Liver (tissue), 9 donors: Measurements from ENCODE around the gene CD80. TPM values are rescaled to one million over a fixed set of nuclear protein-coding genes. Genes with fewer than 3 reads are reported as not detected.

Experiments
- DNase-seq: peaks from one replicate; pipeline ENCODE4 v3.0.0-alpha.2; 2017; ENCODE audit warnings: low spot score
- H3K27ac ChIP-seq, 2 donors: one replicate each; pipeline ENCODE4 v1.7.0; 2013; ENCODE audit warnings: inconsistent platforms in 2 of 2, low read length in 2 of 2, control low read depth in 1 of 2, low read depth in 1 of 2, mild to moderate bottlenecking in 1 of 2
- H3K27me3 ChIP-seq, 4 donors: one replicate each; pipeline versions ENCODE4 v1.6.1 to v1.7.0; 2013; ENCODE audit warnings: low read length in 3 of 4, inconsistent platforms in 1 of 4, mild to moderate bottlenecking in 1 of 4, moderate library complexity in 1 of 4; ENCODE audit not compliant: control insufficient read depth in 4 of 4, insufficient read depth in 4 of 4
- H3K36me3 ChIP-seq, 4 donors: one replicate each; pipeline versions ENCODE4 v1.6.1 to v1.7.0; 2013; ENCODE audit warnings: low read length in 3 of 4, mild to moderate bottlenecking in 3 of 4, low read depth in 1 of 4, moderate library complexity in 1 of 4; ENCODE audit not compliant: control insufficient read depth in 4 of 4, insufficient read depth in 3 of 4
- H3K4me1 ChIP-seq, 4 donors: one replicate each; pipeline versions ENCODE4 v1.6.1 to v1.7.0; 2013; ENCODE audit warnings: low read length in 3 of 4, mild to moderate bottlenecking in 3 of 4, moderate library complexity in 1 of 4; ENCODE audit not compliant: control insufficient read depth in 4 of 4, insufficient read depth in 4 of 4
- H3K4me3 ChIP-seq, 3 donors: one replicate each; pipeline versions ENCODE4 v1.6.1 to v1.7.0; 2013; ENCODE audit warnings: low read length in 3 of 3, control low read depth in 1 of 3, low read depth in 1 of 3, mild to moderate bottlenecking in 1 of 3
- H3K9ac ChIP-seq, 2 donors: one replicate each; pipeline ENCODE4 v1.7.0; 2013; ENCODE audit warnings: low read length in 2 of 2, mild to moderate bottlenecking in 2 of 2, moderate library complexity in 2 of 2, control low read depth in 1 of 2, low read depth in 1 of 2
- H3K9me3 ChIP-seq, 4 donors: one replicate each; pipeline versions ENCODE4 v1.6.1 to v1.7.0; 2013; ENCODE audit warnings: low read length in 3 of 4; ENCODE audit not compliant: control insufficient read depth in 4 of 4
- CTCF ChIP-seq: fragments of 150-350 bp; IDR thresholded peaks from 2 replicates; pipeline ENCODE4 v1.5.1; 2017; ENCODE audit warnings: improper control_type of control experiment, low read depth, low read length; ENCODE audit not compliant: missing input control
- EGR1 ChIP-seq, 2 donors: IDR thresholded peaks; 2 replicates each; pipeline ENCODE4 v1.6.1; 2016 to 2018; ENCODE audit warnings: antibody characterized with exemption in 2 of 2, low read depth in 2 of 2
- GABPA ChIP-seq, 2 donors: IDR thresholded peaks in 1 of 2; conservative IDR thresholded peaks in 1 of 2; 2 replicates each; pipeline ENCODE4 v1.6.1; 2016; ENCODE audit warnings: antibody characterized with exemption in 2 of 2, mild to moderate bottlenecking in 1 of 2, moderate library complexity in 1 of 2
- MAX ChIP-seq: IDR thresholded peaks from 2 replicates; pipeline ENCODE4 v1.6.1; 2016; ENCODE audit warnings: antibody characterized with exemption
- NR2F2 ChIP-seq: IDR thresholded peaks from 2 replicates; pipeline ENCODE4 v1.6.1; 2016; ENCODE audit warnings: antibody characterized with exemption
- RXRA ChIP-seq, 2 donors: IDR thresholded peaks; 2 replicates each; pipeline ENCODE4 v1.6.1; 2017 to 2018; ENCODE audit warnings: antibody characterized with exemption in 2 of 2, mild to moderate bottlenecking in 1 of 2
- ZBTB33 ChIP-seq: IDR thresholded peaks from 2 replicates; pipeline ENCODE4 v1.6.1; 2016; ENCODE audit warnings: antibody characterized with exemption
- WGBS: extraction: QIAGEN DNeasy Blood & Tissue Kit; methylation state at CpG from one replicate; pipeline ENCODE4 v1.1.7; 2013; 5-methylcytosine and 5-hydroxymethylcytosine counted together
- polyA plus RNA-seq, 2 donors: library from polyadenylated mRNA; stranded (reverse) in 1 of 2; unstranded in 1 of 2; fragments of 200-250 nt in 1 of 2; fragments of >200 nt in 1 of 2; fragmentation: Nextera tagmentation in 1 of 2; extraction: Ambion mirVana in 1 of 2; gene quantifications; one replicate each; pipeline versions ENCODE4 v1.2.1 to v1.2.3, GENCODE V29; 2013 to 2015
- total RNA-seq, 2 donors: library from RNA; depleted of rRNA; stranded (reverse); fragments of >200 nt; gene quantifications; one replicate each; pipeline ENCODE4 v1.2.3, GENCODE V29; 2014
- donor health status: healthy.
- donor health status: healthy.
- donor health status: healthy.
- donor health status: healthy.
- donor health status: healthy.

The CD80 gene
- total and polyA plus RNA-seq, 4 donors: 0.21 to 1.5 (median 0.61) TPM

- TF ChIP-seq ZBTB33 (peak; percentile 53), NR2F2 (peak; percentile 99), RXRA (IDR thresholded peaks at IDR 0.05) (peak; percentile 85 to 95), MAX (peak; percentile 90)
These were observed 61.0 kb downstream of the CD80 start, which contains the start of gene TIMMDC1 (continued) for GRCh38 chr3:119498186-119499011.

GRCh38 chr3:119497820-119498185, 61.6 kb downstream of the CD80 start:
- Histone ChIP-seq H3K27ac (peak overlapping the region; percentile 90 to 98), H3K36me3 (peaks cover 0 to 1% (median under 1%) of the 10 kb centered on the region in 4 donors), H3K4me1 (peaks cover 2 to 34% (median 22%) of the 10 kb centered on the region in 4 donors), H3K4me3 (peak overlapping the region; percentile 79 to 100 (median 92)), H3K27me3 (no peaks in the 10 kb centered on the region), H3K9ac (peak overlapping the region; percentile 54 to 81), H3K9me3 (no peaks in the 10 kb centered on the region)
- WGBS: 3% methylated on average over 8 of the region's 8 CpGs
- peak; percentile 45 for DNase-seq
- TF ChIP-seq EGR1 (IDR thresholded peaks at IDR 0.05; ENCODE audit: low read depth in 2 of 2) (peak in 1 of 2 donors; percentile 4), CTCF (no peak)

- TF ChIP-seq GABPA (IDR thresholded peaks at IDR 0.05 in 1 of 2, conservative IDR thresholded peaks at IDR 0.05 in 1 of 2) (no peak), CTCF (no peak)
- 89% methylated on average over 2 of the region's 2 CpGs for WGBS
- Histone ChIP-seq H3K4me1 (peaks cover 2 to 22% (median 12%) of the 10 kb centered on the region in 4 donors), H3K9me3 (no peaks in the 10 kb centered on the region), H3K9ac (no peak overlapping the region), H3K36me3 (peaks cover 3 to 9% (median 7%) of the 10 kb centered on the region in 4 donors), H3K4me3 (no peak overlapping the region), H3K27ac (no peak overlapping the region), H3K27me3 (no peaks in the 10 kb centered on the region)
- no peak for DNase-seq
These were observed 64.8 kb downstream of the CD80 start for GRCh38 chr3:119494597-119494996.
